ELR (cell line): ENCODE results near the gene LHFPL3.
"Not testable (repeated sequence)": the region's sequence is repeated elsewhere in the genome, so short reads cannot be mapped to it uniquely, and the experiment has no call there.

ENCODE experiments used
- DNase-seq: peaks from one replicate; pipeline ENCODE4 v3.0.0-alpha.2; 2015; ENCODE audit warnings: low read depth

Gene LHFPL3

DNA sequence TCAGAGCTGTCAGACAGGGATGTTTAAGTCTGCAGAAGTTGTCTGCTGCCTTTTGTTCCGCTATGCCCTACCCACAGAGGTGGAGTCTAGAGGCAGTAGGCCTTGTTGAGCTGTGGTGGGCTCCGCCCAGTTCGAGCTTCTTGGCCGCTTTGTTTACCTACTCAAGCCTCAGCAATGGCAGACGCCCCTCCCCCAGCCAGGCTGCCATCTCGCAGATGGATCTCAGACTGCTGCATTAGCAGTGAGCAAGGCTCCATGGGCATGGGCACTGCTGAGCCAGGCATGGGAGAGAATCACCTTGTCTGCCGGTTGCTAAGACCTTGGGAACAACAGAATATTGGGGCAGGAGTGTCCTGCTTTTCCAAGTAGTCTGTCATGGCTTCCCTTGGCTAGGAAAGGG, 267.2 kb downstream of the LHFPL3 start:
- not testable (repeated sequence) for DNase-seq

DNA sequence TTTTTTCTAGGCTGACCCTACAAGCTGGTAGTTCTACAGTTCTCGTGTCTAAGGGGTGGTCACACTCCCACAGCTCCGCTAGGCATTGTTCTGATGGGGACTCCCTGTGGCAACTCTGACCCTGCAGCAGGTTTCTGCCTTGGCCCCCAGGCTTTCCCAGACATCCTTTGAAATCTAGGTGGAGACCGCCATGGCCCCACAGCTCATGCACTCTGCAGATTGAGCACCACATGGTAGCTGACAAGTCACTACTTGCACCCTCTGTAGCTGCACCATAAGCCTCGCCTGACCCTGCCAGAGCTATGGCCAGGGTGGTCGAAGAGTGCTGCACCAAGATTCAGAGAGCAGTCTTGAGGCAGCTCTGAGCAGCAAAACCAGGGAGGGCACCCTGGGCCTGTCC, 275.6 kb downstream of the LHFPL3 start:
- no peak for DNase-seq

DNA sequence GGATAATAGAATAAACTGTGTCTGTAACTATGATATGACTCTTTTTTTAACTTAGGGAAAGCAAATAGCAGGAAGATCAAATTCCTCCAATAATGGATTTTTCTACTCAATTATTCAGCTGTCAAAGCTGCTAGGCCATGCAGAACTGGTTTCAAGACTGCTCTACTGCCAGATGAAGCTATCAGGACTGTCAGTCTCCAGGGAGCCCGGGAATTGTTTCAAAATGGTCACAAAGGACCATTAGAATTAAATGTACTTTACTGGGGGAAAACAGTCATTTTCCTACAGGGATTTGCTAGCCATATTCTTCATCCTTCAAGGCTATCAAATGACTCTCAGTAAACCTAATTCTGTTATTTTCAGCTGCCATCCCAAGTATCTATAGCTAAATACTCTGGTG, 276.3 kb downstream of the LHFPL3 start:
- DNase-seq: no peak

DNA sequence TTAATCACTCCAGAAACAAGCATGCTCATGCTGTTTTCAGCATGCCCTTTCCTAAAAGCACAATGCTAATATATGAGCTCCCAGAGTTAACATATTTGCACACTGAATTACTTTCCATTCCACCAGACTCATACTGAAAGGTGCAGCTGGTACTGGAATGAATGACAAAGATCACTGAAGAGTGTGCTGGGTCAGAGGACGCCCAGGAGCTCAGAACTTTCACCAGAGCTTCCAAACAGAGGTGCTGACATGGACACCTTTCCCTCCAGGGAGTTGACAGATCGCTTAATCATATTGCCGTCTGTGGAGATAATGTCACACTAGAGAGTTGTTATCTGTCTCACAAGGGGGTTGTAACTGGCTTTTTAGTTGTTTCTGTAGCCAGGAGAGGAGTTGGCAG, 292.9 kb downstream of the LHFPL3 start:
- DNase-seq: no peak

DNA sequence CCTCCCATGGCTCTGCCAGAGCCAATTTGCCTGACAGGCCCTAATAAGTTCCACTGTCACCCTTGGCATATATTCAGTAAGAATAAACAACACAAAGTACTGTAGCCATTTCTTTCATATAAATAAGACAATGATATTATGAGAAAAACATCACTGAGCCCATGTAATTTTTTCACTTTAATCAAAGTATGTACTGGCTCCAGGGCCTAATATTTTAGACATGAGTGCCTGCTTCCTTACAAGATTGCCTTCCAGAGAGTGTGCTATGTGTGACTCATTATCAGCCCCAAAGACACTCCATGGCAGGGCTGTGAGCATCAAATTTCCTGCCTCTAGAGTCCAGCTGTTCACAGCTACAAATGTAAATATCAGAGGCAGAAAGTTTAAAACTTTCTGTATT, 297.6 kb downstream of the LHFPL3 start:
- DNase-seq: no peak

DNA sequence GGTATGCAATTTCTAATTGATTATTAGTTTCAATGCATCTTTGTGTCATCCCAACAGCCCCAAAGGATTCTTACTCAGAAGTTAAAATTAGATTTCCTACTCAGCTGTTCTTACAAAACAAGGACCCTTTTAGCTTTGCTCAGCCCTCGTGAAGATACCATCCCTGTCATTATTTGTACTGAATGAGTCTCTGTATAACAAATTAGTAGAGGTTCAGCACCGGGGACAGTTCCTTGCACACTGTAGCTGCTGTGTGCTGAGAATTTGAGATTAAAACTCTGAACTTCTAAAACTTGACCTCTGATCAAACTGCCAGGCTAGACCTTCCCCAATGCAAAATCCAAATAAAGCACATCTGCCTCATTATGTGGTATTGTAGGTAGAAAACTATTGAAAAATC, 299.1 kb downstream of the LHFPL3 start:
- DNase-seq: peak; percentile 32

DNA sequence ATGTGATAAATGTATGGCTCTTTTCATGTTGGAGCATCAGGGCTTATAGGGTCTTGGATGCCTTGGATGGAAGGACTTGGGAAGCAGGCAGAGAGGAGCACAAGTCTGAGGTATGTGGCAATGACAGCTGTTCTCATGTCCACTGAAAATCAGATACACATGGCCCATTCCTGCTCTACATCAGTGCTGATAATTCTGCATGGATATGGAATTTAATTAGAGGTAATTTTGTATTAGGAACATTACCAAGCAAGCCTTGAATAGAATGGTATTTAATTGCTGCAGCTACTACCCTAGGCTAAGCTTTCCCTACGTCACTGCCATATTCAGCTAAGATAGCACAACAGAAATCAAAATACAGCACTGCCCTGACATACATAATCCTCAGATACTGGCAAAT, 299.6 kb downstream of the LHFPL3 start:
- no peak for DNase-seq

DNA sequence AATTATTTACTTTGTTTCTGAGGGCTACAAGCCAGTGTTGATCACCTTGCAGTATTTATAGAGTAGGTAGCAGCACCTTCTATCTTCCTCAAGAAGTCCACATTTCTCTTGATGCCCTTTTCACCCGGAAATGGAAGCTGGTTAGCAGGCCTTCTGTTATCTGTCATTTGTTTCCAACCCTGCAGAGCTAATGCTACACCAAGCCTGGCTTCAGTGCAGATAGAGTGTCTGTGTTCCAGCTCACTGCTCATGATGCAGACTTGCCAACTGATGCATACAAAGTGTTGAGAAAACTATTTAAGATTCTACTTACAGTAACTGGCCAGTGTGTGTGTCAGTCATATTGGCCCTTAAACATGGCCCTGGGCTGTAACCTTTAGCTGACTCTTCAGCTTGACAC, 301.0 kb downstream of the LHFPL3 start:
- DNase-seq: no peak

DNA sequence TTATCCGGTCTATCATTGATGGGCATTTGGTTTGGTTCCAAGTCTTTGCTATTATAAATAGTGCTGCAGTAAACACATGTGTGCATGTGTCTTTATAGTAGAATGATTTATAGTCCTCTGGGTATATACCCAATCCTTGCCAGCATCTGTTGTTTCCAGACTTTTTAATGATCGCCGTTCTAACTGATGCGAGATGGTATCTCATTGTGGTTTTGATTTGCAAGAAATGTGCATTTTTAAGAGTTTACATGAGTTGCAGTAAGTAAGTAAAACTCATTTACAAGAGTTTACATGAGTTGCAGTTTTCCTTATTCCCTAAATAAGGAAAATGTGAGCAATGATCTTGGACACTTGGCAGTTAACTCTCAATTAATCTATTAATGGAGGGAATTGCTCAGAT, 312.1 kb downstream of the LHFPL3 start:
- no peak for DNase-seq

DNA sequence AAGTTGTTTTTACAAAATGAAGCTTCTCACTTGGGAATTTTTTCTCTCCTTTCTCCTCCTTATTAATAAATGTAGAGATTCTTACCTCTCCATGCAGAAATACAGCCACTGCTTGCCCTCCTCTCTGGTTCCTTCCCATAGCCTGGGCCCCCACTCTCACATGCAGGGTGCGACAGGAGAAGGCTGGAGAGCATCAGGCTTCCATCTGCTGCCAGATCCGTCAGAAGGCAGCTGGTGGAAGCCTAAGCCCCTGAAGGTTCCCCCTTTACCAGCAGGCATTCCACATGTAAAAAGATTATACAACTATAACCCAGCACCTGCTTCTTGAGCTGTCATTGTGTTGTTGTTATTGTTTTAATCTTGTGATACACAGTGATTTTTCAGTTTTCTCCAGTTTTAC, 314.2 kb downstream of the LHFPL3 start:
- no peak for DNase-seq

DNA sequence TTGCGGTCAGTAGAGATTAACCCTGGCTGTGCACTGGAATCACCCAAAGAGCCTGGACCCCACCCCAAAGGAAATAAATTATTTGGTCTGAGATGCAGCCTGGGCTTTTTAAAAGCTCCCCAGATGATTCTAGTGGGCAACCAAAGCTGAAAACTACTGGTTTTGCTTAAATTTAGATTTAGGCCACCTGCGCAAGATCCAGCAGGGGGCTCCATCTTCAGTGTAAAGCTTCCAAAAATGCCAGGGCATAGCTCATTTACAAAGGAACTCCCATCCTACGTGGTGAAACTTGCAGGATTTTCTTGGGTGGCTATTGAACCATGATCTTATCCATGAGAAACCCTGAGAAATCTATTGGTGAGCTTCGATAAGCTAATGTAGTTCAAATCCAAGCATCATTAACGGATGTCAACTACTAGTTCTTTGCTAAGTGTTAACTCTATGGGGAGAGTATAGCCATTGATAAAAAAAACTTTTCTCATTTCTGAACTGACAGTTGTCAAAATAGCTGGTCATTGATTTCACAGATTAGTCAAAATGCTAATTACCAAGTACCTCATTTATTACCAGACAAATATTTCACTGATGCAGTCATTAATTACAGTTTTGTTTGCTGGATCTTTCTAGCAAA, 315.3 kb downstream of the LHFPL3 start:
- DNase-seq: peak; percentile 40

DNA sequence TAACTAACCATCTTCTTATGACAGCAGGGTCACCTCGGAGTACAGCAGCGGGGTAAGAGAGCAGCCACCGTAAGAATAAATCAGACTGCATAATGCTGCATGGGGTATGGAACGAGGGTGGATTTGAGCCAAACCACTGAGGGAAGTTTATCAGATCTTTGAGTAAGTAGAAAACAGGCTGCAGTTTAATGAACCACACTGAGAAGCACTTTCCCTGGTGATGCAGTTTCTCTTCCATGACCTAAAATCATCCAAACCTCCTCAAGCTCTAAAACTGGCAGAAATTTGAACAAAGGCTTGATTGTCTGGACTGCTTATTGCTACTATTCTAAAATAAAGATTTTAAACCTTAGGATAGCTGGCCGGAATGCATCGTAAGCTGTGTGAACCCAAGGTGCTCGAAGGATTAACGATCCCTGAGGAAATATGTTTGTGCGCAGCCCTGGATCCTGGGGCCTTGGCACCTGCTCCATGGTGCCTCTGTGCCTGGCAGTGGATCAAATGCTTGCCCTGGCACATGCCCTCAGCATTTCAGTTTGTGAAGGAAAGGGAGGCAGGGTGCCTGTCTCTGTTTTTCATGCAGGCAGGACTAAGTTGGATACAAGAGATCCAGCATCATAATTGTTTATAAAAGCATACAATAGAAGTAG, 322.7 kb downstream of the LHFPL3 start:
- no peak for DNase-seq

DNA sequence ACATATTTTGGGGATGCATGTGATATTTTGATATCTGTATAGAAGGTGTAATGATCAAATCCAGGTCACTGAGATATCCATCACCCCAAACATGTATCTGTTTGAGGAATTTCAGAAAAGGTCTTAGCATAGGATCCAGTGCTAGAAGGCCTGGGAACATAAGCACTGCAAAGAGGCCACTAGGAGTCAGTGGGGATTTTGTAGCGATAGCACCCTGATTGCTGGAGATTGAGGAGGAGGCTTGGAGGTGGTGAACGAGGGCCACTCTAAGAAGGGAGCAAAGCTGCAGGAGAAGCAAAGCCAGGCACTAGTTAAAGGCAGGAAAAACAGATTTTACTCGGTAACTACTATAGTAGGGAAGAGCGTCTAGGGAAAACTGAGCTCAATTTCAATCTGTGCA, 324.0 kb downstream of the LHFPL3 start:
- no peak for DNase-seq

DNA sequence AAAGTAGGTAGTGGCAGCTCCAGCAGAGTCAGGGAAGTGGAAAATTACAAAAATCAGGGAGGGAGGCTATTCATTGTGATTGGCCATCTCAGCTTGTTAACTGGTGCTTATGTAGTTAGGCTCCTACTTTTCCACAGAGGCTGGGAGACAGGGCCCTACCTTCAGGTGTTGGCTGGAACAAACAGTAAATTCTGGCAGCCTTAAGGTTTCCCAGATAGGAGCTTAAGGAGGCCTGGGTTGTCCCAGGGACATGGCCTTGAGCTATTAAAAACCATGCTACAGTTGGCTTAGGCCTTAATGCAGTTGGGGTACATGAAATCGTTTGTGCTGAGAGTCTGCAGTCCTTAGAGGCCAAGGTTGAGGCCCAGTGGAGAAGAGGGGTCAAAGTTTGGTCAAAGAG, 324.5 kb downstream of the LHFPL3 start:
- no peak for DNase-seq

DNA sequence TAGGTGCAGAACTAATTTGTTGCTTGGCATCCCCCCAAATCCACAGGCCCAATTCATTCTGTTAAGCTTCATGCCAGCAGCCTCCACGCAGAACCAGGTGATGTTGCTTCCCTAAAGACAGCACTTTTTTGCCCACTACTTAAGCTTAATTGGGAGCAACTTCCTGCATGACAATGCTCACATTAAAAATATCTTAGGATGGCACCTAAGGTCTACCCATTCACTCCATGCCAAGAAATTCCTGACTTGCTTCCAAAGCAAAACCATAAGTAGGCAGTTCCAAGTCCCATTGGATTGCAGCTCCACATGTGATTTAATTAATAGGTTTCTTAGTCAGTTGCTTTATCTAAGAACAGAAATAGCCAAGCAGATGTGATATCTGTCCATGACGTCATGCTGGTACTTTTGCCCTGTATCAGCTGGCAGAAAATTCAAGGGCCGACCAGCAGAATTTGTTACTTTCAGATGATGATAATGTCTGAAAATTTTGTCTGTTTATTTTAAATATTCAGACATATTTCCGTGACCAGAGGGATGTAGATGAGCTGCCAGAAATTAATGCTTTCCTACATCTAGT, 325.5 kb downstream of the LHFPL3 start:
- DNase-seq: no peak

DNA sequence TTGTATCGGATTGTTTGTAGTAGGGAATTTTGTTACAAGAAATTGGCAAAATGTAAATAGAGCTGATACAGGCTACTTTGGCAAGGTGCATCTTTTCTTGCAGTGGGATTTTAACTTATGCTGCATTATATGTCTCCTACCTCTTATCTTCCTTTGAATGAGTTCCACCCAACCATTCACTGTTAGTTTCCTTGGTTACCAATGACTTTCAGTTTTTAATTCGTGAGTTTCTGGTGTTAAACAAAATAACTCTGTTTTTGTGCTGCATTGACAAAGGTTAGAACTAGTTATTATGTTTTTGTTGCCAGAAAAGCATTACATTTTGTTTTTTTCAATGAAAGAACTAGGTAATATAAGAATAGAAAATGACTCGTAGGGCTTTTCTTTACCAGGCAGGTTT, 327.2 kb downstream of the LHFPL3 start:
- no peak for DNase-seq

DNA sequence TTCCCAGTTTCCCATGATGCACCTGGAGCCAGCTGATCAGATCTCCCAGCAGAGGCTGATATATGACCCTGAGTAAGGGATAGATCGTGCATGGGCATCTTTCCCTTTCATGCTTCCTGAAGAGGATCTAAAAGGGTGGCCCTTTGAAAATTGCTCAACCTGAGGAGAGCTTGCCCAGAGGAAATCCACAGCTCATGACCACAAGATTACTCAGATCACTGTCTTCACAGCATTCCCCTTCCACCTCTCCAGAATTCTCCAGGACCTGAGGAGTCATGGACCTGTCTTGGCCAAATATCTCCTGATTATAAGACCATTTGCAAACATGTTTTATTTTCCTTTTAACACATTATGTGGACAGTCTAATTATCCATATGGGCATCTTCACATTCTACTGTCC, 328.1 kb downstream of the LHFPL3 start:
- DNase-seq: peak; percentile 2

DNA sequence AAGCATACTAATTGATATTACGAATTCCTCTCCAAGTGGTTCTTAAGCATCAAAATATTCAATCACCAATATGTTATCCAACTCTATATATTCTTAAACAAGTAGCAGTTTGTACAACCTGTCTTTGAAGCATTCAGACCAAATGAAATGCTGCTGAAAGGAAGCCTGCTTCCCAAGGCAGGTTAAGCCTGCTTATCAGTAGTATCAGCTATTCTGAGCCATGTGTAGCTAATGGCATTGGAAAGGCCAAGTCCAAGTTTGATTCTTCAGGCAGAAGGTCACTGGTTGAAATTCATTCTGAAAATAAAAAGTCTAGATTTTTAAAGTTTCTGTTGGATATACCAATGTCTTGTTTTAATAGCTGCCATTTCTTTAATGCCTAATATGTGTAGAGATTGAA, 328.7 kb downstream of the LHFPL3 start:
- DNase-seq: no peak

DNA sequence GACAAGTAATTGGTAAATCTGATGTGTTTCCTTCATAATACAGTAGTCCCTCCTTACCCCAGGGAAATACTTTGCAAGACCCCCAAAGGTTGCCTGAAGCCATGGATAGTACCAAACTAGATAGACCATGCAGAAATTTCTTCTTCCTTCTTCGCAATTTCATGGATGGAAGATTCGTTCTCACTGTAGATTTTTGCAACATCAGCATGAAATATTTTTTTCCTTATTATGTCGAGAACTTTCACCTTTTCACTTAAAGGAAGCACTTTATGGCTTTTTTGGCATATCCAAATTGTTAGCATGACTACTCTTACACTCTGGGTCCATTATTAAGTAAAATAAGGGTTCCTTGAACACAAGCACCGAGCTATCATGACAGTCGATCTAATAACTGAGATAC, 333.2 kb downstream of the LHFPL3 start:
- DNase-seq: no peak

DNA sequence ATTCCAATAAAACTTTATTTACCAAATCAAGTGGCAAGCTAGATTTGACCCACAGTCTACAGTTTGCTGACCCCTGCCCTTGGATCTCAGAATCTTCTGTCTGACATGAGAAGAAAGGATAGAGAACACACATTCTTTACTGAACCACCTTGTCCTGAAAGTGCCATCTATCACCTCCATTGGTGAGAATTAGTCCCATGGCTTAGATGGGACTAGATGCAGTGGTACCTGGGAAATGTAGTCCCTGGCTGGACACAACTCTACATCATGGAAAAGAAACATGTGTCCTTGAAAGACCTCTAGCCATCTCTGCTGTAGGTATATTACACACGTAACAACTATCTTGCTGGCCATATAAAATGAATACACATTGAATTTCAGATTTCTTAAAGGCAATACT, 336.2 kb downstream of the LHFPL3 start:
- no peak for DNase-seq

DNA sequence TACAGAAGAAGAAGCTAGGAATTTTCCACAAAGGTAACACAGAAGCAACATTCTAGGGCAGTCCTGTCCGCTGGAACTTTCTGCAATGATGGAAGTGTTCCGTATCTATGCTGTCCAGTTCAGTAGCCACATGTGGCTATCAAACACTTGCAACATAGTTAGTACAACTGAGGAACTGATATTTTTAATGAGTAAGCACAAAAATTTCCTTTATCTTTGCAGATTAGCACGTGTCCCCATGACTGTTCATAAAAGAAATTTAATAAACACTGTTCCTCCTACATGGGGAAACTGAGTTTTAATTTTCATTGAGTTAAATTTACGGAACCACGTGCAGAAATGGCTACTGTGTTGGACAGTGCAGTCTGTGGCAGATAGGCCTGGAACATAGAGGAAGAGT, 349.2 kb downstream of the LHFPL3 start:
- no peak for DNase-seq

DNA sequence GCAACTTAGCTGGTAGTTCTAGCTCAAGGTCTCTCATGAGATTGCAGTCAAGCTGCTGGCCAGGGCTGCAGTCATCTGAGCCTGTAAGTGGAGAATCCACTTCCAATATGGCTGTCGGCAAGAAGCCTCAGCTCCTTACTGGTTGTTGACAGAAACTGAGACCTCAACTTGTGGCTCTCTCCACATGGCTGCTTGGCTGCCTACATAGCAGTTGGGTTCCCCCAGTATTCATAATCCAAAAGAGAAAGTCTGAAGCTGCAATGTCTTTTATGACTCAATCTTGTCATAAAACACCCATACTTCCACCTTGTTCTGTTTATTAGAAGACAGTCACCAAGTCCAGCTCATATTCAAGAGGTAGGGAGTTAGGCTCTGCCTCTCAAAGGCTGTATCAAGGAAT, 350.7 kb downstream of the LHFPL3 start:
- DNase-seq: no peak

DNA sequence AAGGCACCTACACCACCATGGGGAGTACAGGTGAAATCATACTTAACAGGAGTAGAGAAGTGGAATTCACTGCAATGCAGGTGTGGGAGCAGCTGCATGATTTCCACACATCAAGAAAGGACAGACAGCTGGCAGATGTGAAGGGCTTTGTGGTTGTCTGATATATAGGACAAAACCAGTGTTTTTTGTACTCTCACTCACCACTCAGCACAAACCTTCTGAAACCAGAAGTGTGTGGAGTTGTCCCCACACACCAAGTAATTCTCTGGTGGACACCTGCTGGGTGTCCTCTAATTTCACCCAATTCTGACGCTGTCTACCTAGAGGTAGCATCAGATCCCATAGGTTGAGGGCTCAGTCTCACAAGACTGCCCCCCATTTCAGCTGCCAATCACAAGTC, 357.9 kb downstream of the LHFPL3 start:
- no peak for DNase-seq

DNA sequence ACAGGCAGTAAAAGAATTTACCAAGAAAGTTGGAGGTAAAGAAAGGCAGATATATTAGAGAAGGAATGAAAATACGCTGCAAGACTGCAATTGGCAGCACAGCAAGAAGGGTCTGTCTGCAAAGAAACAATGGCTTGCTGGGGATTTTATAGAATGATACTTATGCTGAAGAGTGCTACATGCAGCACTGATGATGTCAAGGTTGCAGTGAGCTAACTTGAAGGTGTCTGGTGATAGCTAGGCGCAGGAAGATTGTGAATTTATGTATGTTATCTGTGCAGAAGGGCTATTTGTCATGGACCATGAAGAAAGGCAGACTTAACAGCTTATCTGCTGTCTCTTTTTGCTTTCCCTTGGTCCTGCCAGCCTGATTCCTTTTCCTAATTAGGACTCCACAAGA, 366.3 kb downstream of the LHFPL3 start:
- DNase-seq: no peak
